HUES48 (cell line): ENCODE results near the gene MTHFD2.

ENCODE experiments used
- H3K27ac ChIP-seq: one replicate; pipeline ENCODE4 v1.7.0; 2013; ENCODE audit warnings: low read depth, low read length, inconsistent platforms
- H3K27me3 ChIP-seq: 2 replicates; pipeline ENCODE4 v1.6.1; 2013; ENCODE audit warnings: mild to moderate bottlenecking, low read length; ENCODE audit not compliant: control insufficient read depth, insufficient read depth
- H3K36me3 ChIP-seq: 2 replicates; pipeline ENCODE4 v1.6.1; 2013; ENCODE audit warnings: low read length; ENCODE audit not compliant: control insufficient read depth, insufficient read depth
- H3K4me1 ChIP-seq: 2 replicates; pipeline ENCODE4 v1.6.1; 2013; ENCODE audit warnings: mild to moderate bottlenecking, low read length; ENCODE audit not compliant: control insufficient read depth, insufficient read depth
- H3K4me3 ChIP-seq: 2 replicates; pipeline ENCODE4 v1.5.1; 2013; ENCODE audit warnings: mild to moderate bottlenecking, low read depth, low read length
- H3K9ac ChIP-seq: 2 replicates; pipeline ENCODE4 v1.6.1; 2013; ENCODE audit warnings: mild to moderate bottlenecking, low read depth, low read length, moderate library complexity
- H3K9me3 ChIP-seq: 2 replicates; pipeline ENCODE4 v1.6.1; 2013; ENCODE audit warnings: low read length; ENCODE audit not compliant: control insufficient read depth, insufficient read depth

MTHFD2 gene

DNA sequence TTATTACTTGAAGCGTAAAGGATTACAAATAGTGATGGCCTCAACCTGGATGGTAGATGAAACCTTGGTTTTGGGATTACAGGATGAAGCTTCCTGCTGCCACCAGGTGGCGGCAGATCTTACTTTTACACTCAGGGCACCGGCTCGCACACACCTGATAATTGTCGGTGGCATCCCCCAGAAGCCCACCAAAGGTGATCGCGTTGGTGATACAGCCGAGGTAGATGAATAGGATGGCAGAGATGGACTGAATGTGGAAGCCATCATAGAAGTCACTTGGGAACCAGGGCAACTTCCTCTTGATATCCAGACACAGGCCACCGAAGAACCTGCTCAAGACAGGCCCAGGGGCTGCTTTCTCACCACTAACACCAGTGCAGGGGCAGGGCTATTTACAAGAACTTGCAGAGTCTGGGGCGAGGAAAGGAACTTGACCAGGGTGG is 51.8 kb downstream of the MTHFD2 start:
- Histone ChIP-seq H3K4me1 (no peaks in the 10 kb centered on the region), H3K27me3 (no peaks in the 10 kb centered on the region), H3K9me3 (no peaks in the 10 kb centered on the region), H3K9ac (no peak overlapping the region), H3K27ac (no peak overlapping the region), H3K4me3 (no peak overlapping the region), H3K36me3 (no peaks in the 10 kb centered on the region)

DNA sequence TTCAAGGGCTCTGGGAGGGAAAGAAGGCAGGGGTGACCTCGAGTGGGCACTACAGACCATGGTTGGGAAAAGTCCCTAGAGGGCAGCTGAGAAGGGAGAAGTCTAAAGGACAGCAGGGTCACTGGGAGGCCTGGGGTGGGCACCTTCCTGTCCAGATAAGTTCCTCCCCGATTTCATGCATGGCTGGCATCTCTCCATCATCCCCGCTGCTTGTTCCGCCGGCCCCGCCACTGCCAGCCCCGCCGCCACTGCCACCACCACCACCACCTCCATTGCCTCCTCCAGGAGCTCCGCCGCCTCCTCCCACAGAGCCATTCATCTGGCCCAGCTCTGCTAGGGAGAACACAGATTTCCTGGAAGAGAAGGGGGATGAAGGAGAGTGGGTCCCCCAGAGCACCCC is 53.6 kb downstream of the MTHFD2 start:
- H3K4me3 ChIP-seq: no peak overlapping the region
- no peak overlapping the region for H3K27ac ChIP-seq
- no peaks in the 10 kb centered on the region for H3K9me3 ChIP-seq
- H3K9ac ChIP-seq: no peak overlapping the region
- H3K4me1 ChIP-seq: no peaks in the 10 kb centered on the region
- no peaks in the 10 kb centered on the region for H3K27me3 ChIP-seq
- no peaks in the 10 kb centered on the region for H3K36me3 ChIP-seq

DNA sequence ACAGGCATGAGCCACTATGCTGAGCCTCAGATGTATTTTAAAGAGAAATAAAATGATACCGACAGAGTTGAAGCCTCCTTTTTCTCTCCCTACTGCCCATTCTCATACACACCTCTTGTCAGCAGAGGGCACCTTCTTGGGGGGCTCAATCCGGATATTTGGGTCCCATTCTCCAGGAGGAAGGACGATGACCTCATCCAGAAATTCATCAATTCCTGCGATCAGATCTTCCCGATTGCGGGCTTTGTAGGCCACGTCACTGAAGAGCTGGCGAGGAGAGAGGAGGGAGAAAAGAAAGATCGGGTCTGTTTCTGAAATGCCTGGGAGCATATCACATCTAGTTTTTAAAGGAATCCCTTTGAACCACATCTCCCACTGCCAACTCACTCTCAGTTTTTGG is 54.4 kb downstream of the MTHFD2 start:
- H3K36me3 ChIP-seq: no peaks in the 10 kb centered on the region
- H3K27me3 ChIP-seq: no peaks in the 10 kb centered on the region
- no peaks in the 10 kb centered on the region for H3K4me1 ChIP-seq
- H3K4me3 ChIP-seq: no peak overlapping the region
- no peak overlapping the region for H3K27ac ChIP-seq
- H3K9me3 ChIP-seq: no peaks in the 10 kb centered on the region
- H3K9ac ChIP-seq: no peak overlapping the region

DNA sequence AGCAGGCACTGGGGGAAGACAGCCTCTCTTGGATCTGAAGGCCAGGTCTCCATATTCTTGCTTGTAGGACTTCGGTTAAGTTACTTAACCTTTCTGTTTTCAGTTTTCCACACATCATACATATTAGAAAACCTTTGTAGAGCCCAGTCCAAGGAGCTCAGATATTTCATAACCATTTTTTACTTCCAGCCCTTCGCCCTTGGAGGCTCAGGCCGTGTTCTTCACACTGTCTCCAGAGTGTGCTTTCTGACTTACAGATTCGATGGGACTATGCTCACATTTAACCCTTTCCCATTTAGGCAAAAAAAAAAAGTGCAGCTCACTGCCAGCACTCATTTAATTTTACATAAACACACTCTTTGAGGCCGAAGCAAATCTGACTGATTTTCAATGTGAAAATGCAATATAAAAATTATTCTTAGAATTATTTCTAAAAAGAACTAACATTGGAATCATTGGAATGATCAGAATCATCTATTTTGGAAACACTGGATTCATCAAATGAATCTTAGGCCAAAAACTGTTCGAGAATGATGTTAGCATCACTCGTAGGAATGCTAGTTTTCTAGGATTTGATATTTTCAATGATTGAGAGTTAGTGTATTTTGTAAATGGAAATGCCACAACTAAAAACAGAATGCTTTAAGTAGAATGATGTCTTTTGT is 55.0 kb downstream of the MTHFD2 start:
- H3K36me3 ChIP-seq: no peaks in the 10 kb centered on the region
- H3K27ac ChIP-seq: no peak overlapping the region
- no peak overlapping the region for H3K9ac ChIP-seq
- no peak overlapping the region for H3K4me3 ChIP-seq
- no peaks in the 10 kb centered on the region for H3K4me1 ChIP-seq
- no peaks in the 10 kb centered on the region for H3K27me3 ChIP-seq
- no peaks in the 10 kb centered on the region for H3K9me3 ChIP-seq

DNA sequence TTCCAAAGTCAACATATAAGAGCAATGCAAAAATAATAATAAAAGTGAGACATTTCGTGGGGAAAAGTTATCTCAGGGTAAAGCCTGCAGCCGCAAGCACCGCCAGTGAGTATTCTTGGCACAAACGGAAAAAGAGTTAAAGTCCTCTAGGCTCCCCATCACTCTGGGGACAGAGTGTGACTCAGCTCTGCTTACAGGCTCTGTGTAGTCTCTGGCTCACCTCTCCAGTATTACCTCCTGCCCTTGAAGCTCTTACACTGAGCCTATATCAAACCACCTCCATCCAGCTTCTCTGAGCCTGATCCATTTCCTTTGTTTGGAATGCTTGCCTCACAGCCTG is 55.5 kb downstream of the MTHFD2 start:
- H3K4me1 ChIP-seq: no peaks in the 10 kb centered on the region
- H3K9ac ChIP-seq: no peak overlapping the region
- H3K4me3 ChIP-seq: no peak overlapping the region
- H3K9me3 ChIP-seq: no peaks in the 10 kb centered on the region
- H3K36me3 ChIP-seq: no peaks in the 10 kb centered on the region
- H3K27ac ChIP-seq: no peak overlapping the region
- no peaks in the 10 kb centered on the region for H3K27me3 ChIP-seq

DNA sequence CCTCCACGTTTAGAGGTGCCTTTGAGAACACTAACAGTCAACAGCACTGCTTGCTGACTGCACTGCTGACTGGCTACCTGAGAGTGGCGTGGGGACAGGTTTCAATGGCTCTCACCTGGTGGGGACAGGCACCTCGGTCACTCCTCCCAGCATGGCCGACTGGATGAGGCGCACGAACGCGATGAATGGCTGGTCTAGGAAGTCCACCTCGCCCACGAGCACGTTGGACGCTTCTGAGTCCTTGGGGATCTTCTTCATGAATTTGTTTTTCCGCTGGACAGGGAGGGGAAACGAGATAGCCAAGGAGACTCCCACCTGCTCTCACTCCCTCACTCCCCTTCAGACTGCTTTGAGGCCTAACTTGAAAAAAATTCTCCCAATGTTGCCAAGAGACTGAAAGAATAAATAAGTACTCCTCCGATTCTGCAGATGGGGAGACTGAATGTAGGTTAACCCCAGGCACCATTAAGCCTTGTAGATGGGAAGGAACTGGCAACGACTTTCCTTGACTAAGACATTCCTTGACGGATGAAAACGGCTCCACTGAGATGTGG is 57.3 kb downstream of the MTHFD2 start:
- Histone ChIP-seq H3K9me3 (no peaks in the 10 kb centered on the region), H3K4me1 (peaks cover 3% of the 10 kb centered on the region; the same call in 1 of the 2 replicates), H3K27me3 (no peaks in the 10 kb centered on the region), H3K36me3 (no peaks in the 10 kb centered on the region), H3K4me3 (no peak overlapping the region), H3K27ac (no peak overlapping the region), H3K9ac (no peak overlapping the region)

DNA sequence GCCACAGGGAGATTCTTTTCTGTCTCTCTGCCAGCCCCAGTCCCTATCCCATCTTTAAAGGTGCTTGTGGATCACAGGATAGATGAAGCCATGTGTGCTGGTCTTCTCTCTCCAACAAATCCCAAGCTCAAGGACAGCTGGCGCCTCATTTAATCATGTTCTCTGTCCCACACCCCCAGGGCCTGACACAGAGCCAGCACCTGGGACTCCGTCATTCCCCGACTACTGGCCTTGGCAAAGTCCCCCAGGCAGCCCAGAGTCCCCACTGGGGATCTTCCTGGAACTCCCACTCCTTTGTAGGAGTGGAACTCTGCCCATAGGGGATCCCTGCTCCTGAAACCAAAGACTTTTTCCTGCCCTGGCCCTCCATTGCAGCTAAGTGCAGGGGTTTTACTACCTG is 60.8 kb downstream of the MTHFD2 start:
- Histone ChIP-seq H3K4me3 (no peak overlapping the region), H3K9me3 (no peaks in the 10 kb centered on the region), H3K27me3 (no peaks in the 10 kb centered on the region), H3K4me1 (peaks cover 13% of the 10 kb centered on the region), H3K36me3 (no peaks in the 10 kb centered on the region), H3K27ac (no peak overlapping the region), H3K9ac (no peak overlapping the region)

DNA sequence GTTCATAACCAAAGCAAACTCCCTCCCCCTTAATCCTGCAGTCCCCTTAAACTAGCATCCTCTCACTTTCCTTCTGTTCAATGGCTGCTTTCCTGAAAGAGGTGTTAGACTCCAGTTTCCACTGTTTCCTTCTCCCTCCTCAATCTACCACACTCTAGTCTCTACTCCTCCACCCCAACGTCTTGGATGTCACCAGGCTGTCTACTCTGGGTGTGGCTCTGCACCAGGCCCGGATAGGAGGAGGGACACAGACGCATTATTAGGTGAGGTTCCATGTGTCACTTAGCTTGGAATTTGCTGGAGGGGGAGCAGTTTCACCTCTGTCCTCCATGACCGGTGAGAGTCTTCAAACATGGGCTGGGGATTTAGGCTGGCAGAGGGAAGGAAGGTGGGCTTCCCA is 61.3 kb downstream of the MTHFD2 start:
- H3K4me1 ChIP-seq: peaks cover 13% of the 10 kb centered on the region
- H3K27me3 ChIP-seq: no peaks in the 10 kb centered on the region
- H3K27ac ChIP-seq: no peak overlapping the region
- H3K9me3 ChIP-seq: no peaks in the 10 kb centered on the region
- H3K9ac ChIP-seq: no peak overlapping the region
- H3K4me3 ChIP-seq: no peak overlapping the region
- H3K36me3 ChIP-seq: no peaks in the 10 kb centered on the region

DNA sequence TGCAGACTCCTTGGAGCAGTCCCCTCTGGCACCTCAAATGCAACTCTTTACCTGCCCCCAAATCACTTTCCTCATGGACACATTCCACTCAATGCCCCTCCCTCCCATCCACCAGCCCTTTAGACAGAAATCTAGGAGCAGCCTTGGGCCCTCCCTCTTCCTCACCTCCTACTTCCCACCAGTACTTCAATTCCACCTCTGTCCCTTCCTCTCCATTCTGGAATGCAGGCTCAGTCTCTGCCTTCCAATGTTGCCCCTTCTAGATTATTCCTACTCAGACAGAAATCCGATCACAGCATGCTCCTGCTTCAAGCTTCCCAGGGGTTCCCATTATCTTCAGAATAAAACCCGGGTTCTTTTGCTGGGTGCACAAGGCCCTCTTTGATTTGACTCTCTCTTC is 62.1 kb downstream of the MTHFD2 start:
- Histone ChIP-seq H3K27me3 (no peaks in the 10 kb centered on the region), H3K9ac (no peak overlapping the region), H3K4me3 (no peak overlapping the region), H3K36me3 (no peaks in the 10 kb centered on the region), H3K27ac (no peak overlapping the region), H3K4me1 (peaks cover 13% of the 10 kb centered on the region), H3K9me3 (no peaks in the 10 kb centered on the region)

DNA sequence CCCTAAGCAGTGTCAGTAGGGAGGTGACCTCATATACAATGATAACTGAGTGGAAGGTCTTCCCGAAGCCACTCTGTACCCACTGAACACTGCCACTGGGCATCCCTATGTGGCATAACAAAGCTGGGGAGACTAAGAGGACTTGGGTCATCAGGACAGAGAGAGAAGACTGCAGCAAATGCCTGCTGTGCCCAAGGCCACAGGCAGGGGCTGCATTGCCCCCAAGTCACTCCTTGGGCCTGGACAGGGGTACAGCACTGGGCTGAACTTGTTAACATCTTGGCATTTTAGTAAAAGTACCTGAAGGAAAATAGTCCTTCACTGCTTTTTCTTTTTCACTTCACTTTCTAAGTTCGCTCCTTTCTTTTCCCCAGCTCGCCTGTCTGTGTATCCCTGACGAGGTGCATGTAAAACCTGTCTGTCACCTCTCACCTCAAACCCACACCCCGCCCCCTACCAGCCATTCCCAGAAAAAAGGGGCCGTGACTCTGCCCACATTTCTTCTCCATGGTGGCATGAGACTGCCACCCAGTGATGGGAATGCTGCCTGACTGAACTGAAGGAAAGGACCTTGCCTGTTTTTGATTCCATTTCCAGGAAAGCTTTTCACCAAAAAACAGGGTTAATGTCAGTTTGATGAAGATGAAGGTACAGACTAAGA is 62.9 kb downstream of the MTHFD2 start:
- Histone ChIP-seq H3K27me3 (no peaks in the 10 kb centered on the region), H3K4me1 (peaks cover 13% of the 10 kb centered on the region), H3K36me3 (no peaks in the 10 kb centered on the region), H3K4me3 (no peak overlapping the region), H3K9me3 (no peaks in the 10 kb centered on the region), H3K27ac (no peak overlapping the region), H3K9ac (no peak overlapping the region)

DNA sequence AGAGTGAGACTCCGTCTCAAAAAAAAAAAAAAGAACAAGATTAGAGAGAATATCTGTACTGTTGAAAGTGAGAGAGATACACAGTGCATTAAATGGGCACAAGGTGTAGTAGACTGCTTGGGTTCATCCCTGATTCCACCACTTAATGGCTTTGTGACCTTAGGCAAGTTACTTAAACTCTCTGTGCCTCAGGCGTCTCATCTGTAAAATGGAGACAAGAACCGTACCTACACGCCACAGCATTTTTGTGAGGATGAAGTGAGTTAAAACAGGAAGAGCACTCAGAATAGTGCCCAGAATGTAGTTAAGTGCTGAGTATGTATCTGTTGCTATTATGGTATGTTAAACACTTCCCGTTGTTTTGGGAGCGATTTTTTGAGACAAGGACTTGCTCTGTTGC is 64.3 kb downstream of the MTHFD2 start:
- Histone ChIP-seq H3K9ac (no peak overlapping the region), H3K27ac (no peak overlapping the region), H3K9me3 (no peaks in the 10 kb centered on the region), H3K4me1 (peaks cover 13% of the 10 kb centered on the region), H3K27me3 (no peaks in the 10 kb centered on the region), H3K36me3 (no peaks in the 10 kb centered on the region), H3K4me3 (no peak overlapping the region)
